HFFc6 (cell line): ENCODE results near the gene OBP2A. TPM values are rescaled to one million over a fixed set of nuclear protein-coding genes. Genes with fewer than 3 reads are reported as not detected.
"Not testable (repeated sequence)": the region's sequence is repeated elsewhere in the genome, so short reads cannot be mapped to it uniquely, and the experiment has no call there.

Experiments
- DNase-seq: peaks from one replicate; pipeline ENCODE4 v3.0.0-alpha.2; 2018
- H3K27ac Mint-ChIP-seq: 2 replicates; pipeline ENCODE4 v1.8.0; 2020; ENCODE audit warnings: mild to moderate bottlenecking, mixed read lengths
- H3K27me3 Mint-ChIP-seq: 2 replicates; pipeline ENCODE4 v1.8.0; 2021; ENCODE audit warnings: mild to moderate bottlenecking, moderate library complexity, mixed read lengths; ENCODE audit not compliant: insufficient read depth
- H3K36me3 Mint-ChIP-seq: 2 replicates; pipeline ENCODE4 v1.8.0; 2021; ENCODE audit warnings: low read depth, mixed read lengths
- H3K4me1 Mint-ChIP-seq: 2 replicates; pipeline ENCODE4 v1.8.0; 2020; ENCODE audit warnings: low read depth, mixed read lengths
- H3K4me3 Mint-ChIP-seq: 2 replicates; pipeline ENCODE4 v1.8.0; 2020; ENCODE audit warnings: mild to moderate bottlenecking, moderate library complexity, mixed read lengths
- H3K9me3 Mint-ChIP-seq: 2 replicates; pipeline ENCODE4 v1.8.0; 2020; ENCODE audit warnings: mild to moderate bottlenecking, mixed read lengths
- long read RNA-seq: library from polyadenylated mRNA; unstranded; transcript quantifications from one replicate; pipeline ENCODE4 v2.0.0, GENCODE V29; 2019
- total RNA-seq, 6 experiments: library from RNA; stranded (reverse); fragmentation: NEBNext Ultra II Directional; extraction: Animal tissue kit (Norgen Biotek cat#: 25700); gene quantifications; 2 replicates in 1 of 6; 3 replicates in 5 of 6; pipeline ENCODE4 v1.2.3, GENCODE V29; 2021
- TF ChIP-seq, protein P1 (sequence below): fragments of 200-600 bp; sonication (generic); IDR thresholded peaks from 2 replicates; pipeline ENCODE4 v1.5.0; 2021; ENCODE audit warnings: antibody characterized with exemption, mild to moderate bottlenecking

The OBP2A gene, protein sequence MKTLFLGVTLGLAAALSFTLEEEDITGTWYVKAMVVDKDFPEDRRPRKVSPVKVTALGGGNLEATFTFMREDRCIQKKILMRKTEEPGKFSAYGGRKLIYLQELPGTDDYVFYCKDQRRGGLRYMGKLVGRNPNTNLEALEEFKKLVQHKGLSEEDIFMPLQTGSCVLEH
- total RNA-seq = not detected
- long read RNA-seq = 0 reads

DNA sequence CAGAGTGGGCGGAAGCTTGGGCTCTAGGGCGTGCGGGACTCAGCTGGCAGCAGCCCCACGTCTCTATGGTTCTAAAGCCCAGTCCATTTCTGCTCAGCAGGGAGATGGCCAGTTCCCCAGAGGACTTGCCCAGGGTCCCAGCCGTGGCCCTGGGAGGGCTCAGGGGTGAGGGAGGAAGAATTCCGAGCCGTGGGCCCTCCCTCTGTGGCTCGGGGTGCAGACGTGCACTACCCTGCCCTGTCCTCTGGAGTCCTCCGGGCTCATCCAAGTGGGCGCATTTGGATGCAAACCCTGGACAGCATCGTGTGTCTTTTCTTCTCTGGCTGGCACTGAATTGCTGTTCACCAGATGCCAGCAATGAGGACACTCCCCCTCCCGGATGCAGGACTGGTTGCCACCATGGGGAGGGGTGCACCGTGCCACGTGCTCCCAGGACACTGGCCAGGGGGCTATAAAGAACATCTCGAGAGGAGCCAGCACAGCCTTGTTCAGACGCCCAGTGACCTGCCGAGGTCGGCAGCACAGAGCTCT lies at the start of gene OBP2A:
TSS of gene OBP2A (plus strand) at position 481 of the 531 bp plus-strand sequence. CDS start 55 bp downstream, outside the sequence.
- H3K27me3 Mint-ChIP-seq = peaks cover 14% of the 10 kb centered on the region
- not testable (repeated sequence) for DNase-seq, H3K9me3 Mint-ChIP-seq, H3K4me1 Mint-ChIP-seq, H3K4me3 Mint-ChIP-seq, H3K27ac Mint-ChIP-seq, H3K36me3 Mint-ChIP-seq

DNA sequence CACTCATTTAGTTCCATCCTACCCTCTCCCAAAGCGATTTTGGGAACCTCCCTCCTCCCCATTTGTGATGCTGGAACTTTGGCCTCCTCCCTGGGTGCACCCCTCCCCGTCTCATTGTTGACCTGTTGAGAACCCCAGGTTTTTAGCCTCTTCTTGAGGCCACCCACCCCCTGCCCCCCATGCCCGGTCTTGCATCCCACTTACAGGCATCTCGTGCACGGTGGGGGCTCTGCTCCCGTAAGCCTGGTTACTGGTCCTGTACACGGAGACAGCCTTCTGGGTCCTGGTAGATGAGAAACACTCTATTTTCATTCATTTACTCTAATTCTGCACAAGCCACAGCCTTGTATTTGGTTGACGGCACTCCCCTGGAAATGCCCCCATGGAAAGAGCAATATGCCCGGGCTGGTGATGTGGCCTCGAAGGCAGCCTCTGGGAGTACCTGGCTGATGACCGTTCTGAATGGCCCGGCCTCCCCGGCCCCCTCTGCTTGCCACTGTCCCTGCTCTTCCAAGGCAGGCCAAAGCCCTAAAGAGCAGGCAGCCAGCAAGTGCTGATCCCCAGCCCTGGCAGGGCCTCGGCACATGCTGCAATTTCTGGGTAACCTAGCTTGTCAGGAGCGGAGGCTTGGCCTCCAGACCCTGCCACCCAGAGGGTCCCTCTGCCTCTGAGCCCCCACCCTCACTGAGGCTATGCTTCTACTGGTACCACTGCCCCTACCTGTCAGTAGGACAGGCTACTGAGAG lies 47.4 kb upstream of the OBP2A start:
- Mint-ChIP-seq H3K4me3 (peak overlapping the region; percentile 89; the same call in 1 of the 2 replicates), H3K27me3 (no peaks in the 10 kb centered on the region; the same call in 1 of the 2 replicates), H3K9me3 (no peaks in the 10 kb centered on the region), H3K27ac (no peak overlapping the region), H3K36me3 (peaks cover under 1% of the 10 kb centered on the region; the same call in 1 of the 2 replicates), H3K4me1 (0 out of 2 replicates have a peak, but pooled peaks cover 7% of the 10 kb centered on the region)
- TF ChIP-seq, protein P1, sequence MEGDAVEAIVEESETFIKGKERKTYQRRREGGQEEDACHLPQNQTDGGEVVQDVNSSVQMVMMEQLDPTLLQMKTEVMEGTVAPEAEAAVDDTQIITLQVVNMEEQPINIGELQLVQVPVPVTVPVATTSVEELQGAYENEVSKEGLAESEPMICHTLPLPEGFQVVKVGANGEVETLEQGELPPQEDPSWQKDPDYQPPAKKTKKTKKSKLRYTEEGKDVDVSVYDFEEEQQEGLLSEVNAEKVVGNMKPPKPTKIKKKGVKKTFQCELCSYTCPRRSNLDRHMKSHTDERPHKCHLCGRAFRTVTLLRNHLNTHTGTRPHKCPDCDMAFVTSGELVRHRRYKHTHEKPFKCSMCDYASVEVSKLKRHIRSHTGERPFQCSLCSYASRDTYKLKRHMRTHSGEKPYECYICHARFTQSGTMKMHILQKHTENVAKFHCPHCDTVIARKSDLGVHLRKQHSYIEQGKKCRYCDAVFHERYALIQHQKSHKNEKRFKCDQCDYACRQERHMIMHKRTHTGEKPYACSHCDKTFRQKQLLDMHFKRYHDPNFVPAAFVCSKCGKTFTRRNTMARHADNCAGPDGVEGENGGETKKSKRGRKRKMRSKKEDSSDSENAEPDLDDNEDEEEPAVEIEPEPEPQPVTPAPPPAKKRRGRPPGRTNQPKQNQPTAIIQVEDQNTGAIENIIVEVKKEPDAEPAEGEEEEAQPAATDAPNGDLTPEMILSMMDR = no peak
- no peak for DNase-seq

DNA sequence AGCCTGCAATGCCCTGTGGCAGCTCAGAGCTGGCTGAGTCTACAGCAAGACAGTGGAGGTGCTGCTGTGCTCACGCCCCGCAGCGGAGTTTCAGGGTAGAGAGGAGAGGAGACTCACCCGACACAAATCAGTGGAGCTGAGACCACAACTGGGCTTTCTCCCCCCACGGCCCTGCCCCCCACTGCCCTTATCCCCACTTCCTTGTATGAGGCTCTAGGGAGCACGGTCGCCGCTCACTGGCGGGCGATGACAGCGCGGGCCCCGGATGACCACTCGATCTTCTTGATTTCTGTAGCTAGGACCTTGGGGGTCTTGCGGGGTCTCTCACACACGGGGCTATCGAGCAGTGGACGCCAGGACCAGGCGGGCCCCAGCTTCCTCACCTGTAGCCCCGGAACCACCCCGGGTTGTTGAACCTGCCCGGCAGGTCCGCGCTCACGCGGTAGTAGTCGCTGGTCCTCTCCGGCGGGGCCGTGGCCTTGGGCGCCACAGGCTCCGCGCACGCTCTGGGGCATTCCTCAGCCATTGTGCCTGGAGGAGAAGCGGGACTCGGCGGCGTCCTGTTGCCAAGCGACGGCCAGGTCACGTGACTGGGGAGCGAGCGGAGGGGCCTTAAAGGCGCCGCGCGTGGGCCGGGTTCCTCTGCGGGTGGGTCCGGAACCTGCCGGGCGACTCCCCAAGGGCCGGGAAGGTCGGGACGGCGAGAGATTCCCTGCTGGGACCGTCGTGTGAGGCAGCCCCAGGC lies 46.4 kb upstream of the OBP2A start:
- H3K27ac Mint-ChIP-seq = peak overlapping the region; percentile 54
- peaks cover 4% of the 10 kb centered on the region; the same call in 1 of the 2 replicates for H3K36me3 Mint-ChIP-seq

DNA sequence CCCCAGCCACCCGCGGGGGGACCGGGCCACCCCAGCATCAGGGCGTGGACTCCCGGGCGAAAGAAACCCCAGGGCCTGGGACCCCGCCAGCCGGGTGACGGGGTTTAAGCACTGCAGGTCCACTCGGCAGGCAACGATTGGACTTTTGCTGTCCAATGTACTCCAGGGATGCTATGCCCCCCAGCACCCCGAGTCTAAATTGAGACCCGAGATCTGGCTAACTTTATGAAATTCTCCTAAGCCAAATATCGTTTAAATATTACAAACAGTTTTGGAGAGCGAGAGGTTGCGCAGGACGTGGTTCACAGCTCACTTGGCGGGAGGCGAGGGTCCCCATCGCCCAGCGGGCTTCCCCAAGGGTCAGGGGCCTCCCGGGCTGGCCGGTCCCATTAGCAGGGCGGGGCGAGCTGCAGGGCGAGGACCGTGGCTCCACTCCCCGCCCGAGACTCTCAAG lies 45.8 kb upstream of the OBP2A start:
- DNase-seq = peak; percentile 28
- TF ChIP-seq, protein P1 = no peak
- Mint-ChIP-seq H3K36me3 (peaks cover 4% of the 10 kb centered on the region; the same call in 1 of the 2 replicates), H3K27me3 (peaks cover 2% of the 10 kb centered on the region), H3K4me1 (0 out of 2 replicates have a peak, but pooled peaks cover 7% of the 10 kb centered on the region), H3K4me3 (peak overlapping the region; percentile 89), H3K9me3 (no peaks in the 10 kb centered on the region), H3K27ac (0 out of 2 replicates have a peak overlapping the region, but pooled peaks have one; percentile 40)

More for the DNA sequence above, 46.4 kb upstream of the OBP2A start:
- Mint-ChIP-seq H3K27me3 (no peaks in the 10 kb centered on the region; the same call in 1 of the 2 replicates), H3K4me3 (peak overlapping the region; percentile 89), H3K4me1 (0 out of 2 replicates have a peak, but pooled peaks cover 7% of the 10 kb centered on the region), H3K9me3 (no peaks in the 10 kb centered on the region)
- TF ChIP-seq, protein P1 = peak; percentile 9; the same call in 1 of the 2 replicates
- peak; percentile 88 for DNase-seq

DNA sequence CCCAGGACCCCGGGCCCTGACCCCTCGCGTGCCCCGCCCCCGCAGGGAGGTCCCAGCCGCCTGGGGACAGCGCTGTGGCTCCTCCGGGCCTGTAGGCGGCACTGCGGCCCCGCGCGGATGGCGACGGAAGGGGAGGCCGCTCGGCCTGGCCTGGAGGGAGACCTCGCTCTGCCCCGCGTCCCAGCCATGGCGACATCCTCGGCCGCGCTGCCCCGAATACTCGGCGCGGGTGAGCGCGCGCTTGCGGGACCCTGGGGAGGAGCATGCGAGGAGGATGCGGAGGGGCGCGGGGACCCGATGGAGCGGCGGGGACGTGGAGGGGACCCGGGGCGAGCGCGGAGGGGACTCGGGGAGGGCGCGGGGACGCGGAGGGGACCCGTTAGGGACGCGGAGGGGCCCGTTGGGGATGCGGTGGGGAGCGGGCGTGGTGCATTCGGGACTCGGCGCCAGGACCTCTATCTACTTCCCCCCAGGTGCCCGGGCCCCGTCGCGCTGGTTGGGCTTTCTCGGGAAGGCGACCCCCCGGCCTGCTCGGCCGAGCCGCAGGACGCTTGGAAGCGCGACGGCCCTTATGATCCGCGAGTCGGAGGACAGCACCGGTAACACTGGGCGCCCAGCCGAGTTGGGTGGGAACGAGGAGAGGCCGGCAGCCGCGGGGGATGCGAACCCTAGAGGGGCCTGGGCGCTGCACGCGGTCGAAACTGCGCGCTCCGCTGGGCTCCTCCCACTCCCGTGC lies 45.2 kb upstream of the OBP2A start, which contains the start of gene MRPS2:
TSS of gene MRPS2 (plus strand) at position 158 of the 736 bp plus-strand sequence. CDS start at position 187, 29 bp downstream.
- Mint-ChIP-seq H3K9me3 (no peaks in the 10 kb centered on the region), H3K27me3 (peaks cover 2% of the 10 kb centered on the region), H3K4me1 (0 out of 2 replicates have a peak, but pooled peaks cover 7% of the 10 kb centered on the region), H3K27ac (peak within 1 kb of the TSS; percentile 87), H3K36me3 (peaks cover 4% of the 10 kb centered on the region; the same call in 1 of the 2 replicates), H3K4me3 (peak within 1 kb of the TSS; percentile 89)
- DNase-seq = peak; percentile 77
- TF ChIP-seq, protein P1 = peak; percentile 86
